A549 (cell line): ENCODE results near the gene WWC1.

Experiments used
- CTCF ChIP-seq: fragments of >200 bp; sonication (Bioruptor Twin); formaldehyde crosslinking; IDR thresholded peaks from 3 replicates; pipeline ENCODE4 v1.5.1; 2016
- JUN ChIP-seq, 2 experiments: fragments of >200 bp; sonication (Bioruptor Twin); formaldehyde crosslinking; IDR thresholded peaks; 2 replicates in 1 of 2; 3 replicates in 1 of 2; pipeline ENCODE4 v1.6.1; 2016 to 2017
- KDM1A ChIP-seq: fragments of 200-600 bp; sonication (generic); IDR thresholded peaks from 2 replicates; pipeline ENCODE4 v1.6.1; 2016; ENCODE audit warnings: low read depth, mild to moderate bottlenecking
- MAZ ChIP-seq: fragments of 150-350 bp; IDR thresholded peaks from 2 replicates; pipeline ENCODE4 v1.6.1; 2014; ENCODE audit warnings: antibody characterized with exemption, low read depth, low read length, borderline replicate concordance
- REST ChIP-seq: fragments of 200-600 bp; sonication (generic); IDR thresholded peaks from 2 replicates; pipeline ENCODE4 v1.6.1; 2016; ENCODE audit warnings: antibody characterized with exemption, mild to moderate bottlenecking, moderate library complexity

GRCh38 chr5:168320805-168321204 is 29.4 kb downstream of the WWC1 start:
- no peak for TF ChIP-seq CTCF
- TF ChIP-seq JUN (IDR thresholded peaks at IDR 0.05), result no peak; a peak in 1 of 5 replicates
- no peak for TF ChIP-seq KDM1A
- TF ChIP-seq MAZ, result no peak
- no peak for TF ChIP-seq REST
